ENCODE data around the gene PRM1.
A peak's percentile ranks its signal among the peaks of the same experiment; 100 is the strongest.

PRM1 gene

GRCh38 chr16:11297492-11298142 is 16.5 kb upstream of the PRM1 start:
- H3K4me3 ChIP-seq (ENCODE audit: low read depth, low read length), result peak overlapping the region; percentile 15
- peak; percentile 71 for DNase-seq (ENCODE audit: low read depth)
- no peak for TF ChIP-seq CTCF (IDR thresholded peaks at IDR 0.05; ENCODE audit: low read depth, low read length, missing control alignments)

GRCh38 chr16:11296706-11297491 is 15.8 kb upstream of the PRM1 start:
- peak overlapping the region; percentile 15; the same call in 1 of the 2 replicates for H3K4me3 ChIP-seq (ENCODE audit: low read depth, low read length)
- no peak for TF ChIP-seq CTCF (IDR thresholded peaks at IDR 0.05; ENCODE audit: low read depth, low read length, missing control alignments)
- no peak for DNase-seq (ENCODE audit: low read depth)

- no peak for TF ChIP-seq CTCF (IDR thresholded peaks at IDR 0.05; ENCODE audit: low read depth, low read length, missing control alignments)
- H3K4me3 ChIP-seq (ENCODE audit: low read depth, low read length), result no peak overlapping the region
- no peak for DNase-seq (ENCODE audit: low read depth)
Measured at GRCh38 chr16:11296351-11296705, 15.2 kb upstream of the PRM1 start.

GRCh38 chr16:11295672-11296071 is 14.5 kb upstream of the PRM1 start:
- H3K4me3 ChIP-seq (ENCODE audit: low read depth, low read length), result no peak overlapping the region
- no peak for TF ChIP-seq CTCF (IDR thresholded peaks at IDR 0.05; ENCODE audit: low read depth, low read length, missing control alignments)
- DNase-seq (ENCODE audit: low read depth), result no peak

GRCh38 chr16:11292076-11292748 is 11.1 kb upstream of the PRM1 start:
- DNase-seq (ENCODE audit: low read depth), result no peak
- TF ChIP-seq CTCF (IDR thresholded peaks at IDR 0.05; ENCODE audit: low read depth, low read length, missing control alignments), result no peak
- no peak overlapping the region for H3K4me3 ChIP-seq (ENCODE audit: low read depth, low read length)

- no peak for TF ChIP-seq CTCF (IDR thresholded peaks at IDR 0.05; ENCODE audit: low read depth, low read length, missing control alignments)
- H3K4me3 ChIP-seq (ENCODE audit: low read depth, low read length), result no peak overlapping the region
- DNase-seq (ENCODE audit: low read depth), result no peak
Measured at GRCh38 chr16:11291091-11291703, 10.1 kb upstream of the PRM1 start.
